B cell (primary cell): ENCODE data around the gene ARHGAP27.

Experiments used
- EZH2 ChIP-seq: IDR thresholded peaks from 2 replicates; pipeline ENCODE4 v1.6.1; 2012; ENCODE audit warnings: borderline replicate concordance, low read depth, mild to moderate bottlenecking, moderate library complexity, low read length; ENCODE audit not compliant: insufficient read depth, poor library complexity, severe bottlenecking
- TF ChIP-seq, protein P1 (sequence below): fragments of 200-600 bp; IDR thresholded peaks from one replicate; pipeline ENCODE4 v1.8.0; 2022; ENCODE audit warnings: antibody characterized with exemption, mild to moderate bottlenecking

- TF ChIP-seq, protein P1, sequence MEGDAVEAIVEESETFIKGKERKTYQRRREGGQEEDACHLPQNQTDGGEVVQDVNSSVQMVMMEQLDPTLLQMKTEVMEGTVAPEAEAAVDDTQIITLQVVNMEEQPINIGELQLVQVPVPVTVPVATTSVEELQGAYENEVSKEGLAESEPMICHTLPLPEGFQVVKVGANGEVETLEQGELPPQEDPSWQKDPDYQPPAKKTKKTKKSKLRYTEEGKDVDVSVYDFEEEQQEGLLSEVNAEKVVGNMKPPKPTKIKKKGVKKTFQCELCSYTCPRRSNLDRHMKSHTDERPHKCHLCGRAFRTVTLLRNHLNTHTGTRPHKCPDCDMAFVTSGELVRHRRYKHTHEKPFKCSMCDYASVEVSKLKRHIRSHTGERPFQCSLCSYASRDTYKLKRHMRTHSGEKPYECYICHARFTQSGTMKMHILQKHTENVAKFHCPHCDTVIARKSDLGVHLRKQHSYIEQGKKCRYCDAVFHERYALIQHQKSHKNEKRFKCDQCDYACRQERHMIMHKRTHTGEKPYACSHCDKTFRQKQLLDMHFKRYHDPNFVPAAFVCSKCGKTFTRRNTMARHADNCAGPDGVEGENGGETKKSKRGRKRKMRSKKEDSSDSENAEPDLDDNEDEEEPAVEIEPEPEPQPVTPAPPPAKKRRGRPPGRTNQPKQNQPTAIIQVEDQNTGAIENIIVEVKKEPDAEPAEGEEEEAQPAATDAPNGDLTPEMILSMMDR: no peak
- TF ChIP-seq EZH2: no peak
Observed at GRCh38 chr17:45361976-45362375, 70.7 kb downstream of the ARHGAP27 start.
